Gastroesophageal sphincter (tissue), 3 donors: ENCODE data around the gene MUC20.
"Not testable (repeated sequence)": the region's sequence is repeated elsewhere in the genome, so short reads cannot be mapped to it uniquely, and the experiment has no call there.

Experiments used
- CTCF ChIP-seq, 4 experiments: fragments of 200-600 bp in 2 of 4; fragments of 450-650 bp in 2 of 4; sonication (generic) in 1 of 4; IDR thresholded peaks; one replicate each; pipeline ENCODE4 v1.5.1; 2017 to 2019; ENCODE audit warnings: antibody characterized with exemption in 4 of 4, mild to moderate bottlenecking in 2 of 4, moderate library complexity in 2 of 4
- EP300 ChIP-seq: sonication (generic); formaldehyde crosslinking; IDR thresholded peaks from one replicate; pipeline ENCODE4 v1.6.1; 2017; ENCODE audit warnings: antibody characterized with exemption, mild to moderate bottlenecking
- POLR2AphosphoS5 ChIP-seq: sonication (generic); formaldehyde crosslinking; IDR thresholded peaks from one replicate; pipeline ENCODE4 v1.6.1; 2017; ENCODE audit warnings: antibody characterized with exemption

- TF ChIP-seq CTCF (IDR thresholded peaks at IDR 0.05); EP300: not testable (repeated sequence)
- peak; percentile 36 for TF ChIP-seq POLR2AphosphoS5
Measured at GRCh38 chr3:195688471-195689183, 32.2 kb upstream of the MUC20 start.
